GM21367 (cell line): ENCODE measurements around the gene MYH1.

ENCODE experiments used
- ATAC-seq: cut with Tn5 transposase; IDR thresholded peaks from one replicate; pipeline ENCODE4 v1.9.1; 2021; ENCODE audit not compliant: unreplicated experiment

Gene MYH1

GRCh38 chr17:10492004-10492403 is 26.3 kb downstream of the MYH1 start:
- ATAC-seq: no peak

GRCh38 chr17:10482252-10482651 is 36.1 kb downstream of the MYH1 start:
- no peak for ATAC-seq

GRCh38 chr17:10477701-10478100 is 40.6 kb downstream of the MYH1 start:
- ATAC-seq: no peak

GRCh38 chr17:10474536-10474935 is 43.8 kb downstream of the MYH1 start:
- no peak for ATAC-seq

- ATAC-seq: no peak
These were observed 46.5 kb downstream of the MYH1 start for GRCh38 chr17:10471858-10472257.

GRCh38 chr17:10469459-10469858 is 48.9 kb downstream of the MYH1 start, which contains the start of gene MYH4:
MYH4 (minus strand) TSS chr17:10469559; CDS start chr17:10466745, 2,814 bp downstream.
- no peak for ATAC-seq

GRCh38 chr17:10463402-10463801 is 54.9 kb downstream of the MYH1 start:
- no peak for ATAC-seq

GRCh38 chr17:10460062-10460461 is 58.3 kb downstream of the MYH1 start:
- no peak for ATAC-seq

- ATAC-seq: no peak
These were observed 59.6 kb downstream of the MYH1 start for GRCh38 chr17:10458701-10459100.

- ATAC-seq: no peak
These were observed 60.4 kb downstream of the MYH1 start for GRCh38 chr17:10457952-10458351.

- ATAC-seq: no peak
These were observed 71.1 kb downstream of the MYH1 start for GRCh38 chr17:10447026-10447931.
